Measurements from ENCODE around the gene MAGI2. TPM values are rescaled to one million over a fixed set of nuclear protein-coding genes. Genes with fewer than 3 reads are reported as not detected.

MAGI2 gene
- total RNA-seq, 6 experiments from 2014 or later: 7.1 to 9.8 (median 8.5) TPM

- Mint-ChIP-seq H3K9me3 (no peaks in the 10 kb centered on the region; the same call in 1 of the 2 replicates), H3K36me3 (ENCODE audit: low read depth) (peaks cover 5% of the 10 kb centered on the region; the same call in 1 of the 2 replicates), H3K4me1 (ENCODE audit: low read depth) (peaks cover 58% of the 10 kb centered on the region), H3K27me3 (ENCODE audit: insufficient read depth) (0 out of 2 replicates have a peak, but pooled peaks cover under 1% of the 10 kb centered on the region), H3K4me3 (peak overlapping the region; percentile 60), H3K27ac (peak overlapping the region; percentile 74)
- DNase-seq: peak; percentile 52
- no peak for TF ChIP-seq CTCF (IDR thresholded peaks at IDR 0.05)
Measured at GRCh38 chr7:78379148-78379547, 1074.3 kb downstream of the MAGI2 start.

- DNase-seq: no peak
- 0 out of 2 replicates have a peak, but pooled peaks cover 2% of the 10 kb centered on the region for H3K27me3 Mint-ChIP-seq (ENCODE audit: insufficient read depth)
- TF ChIP-seq CTCF (IDR thresholded peaks at IDR 0.05): peak; percentile 55
- H3K4me3 Mint-ChIP-seq: no peak overlapping the region
- peaks cover 41% of the 10 kb centered on the region for H3K4me1 Mint-ChIP-seq (ENCODE audit: low read depth)
- peaks cover 5% of the 10 kb centered on the region; the same call in 1 of the 2 replicates for H3K36me3 Mint-ChIP-seq (ENCODE audit: low read depth)
- no peaks in the 10 kb centered on the region; the same call in 1 of the 2 replicates for H3K9me3 Mint-ChIP-seq
- H3K27ac Mint-ChIP-seq: no peak overlapping the region
Measured at GRCh38 chr7:78377532-78377931, 1075.9 kb downstream of the MAGI2 start.

GRCh38 chr7:78370936-78371335 is 1082.5 kb downstream of the MAGI2 start:
- Mint-ChIP-seq H3K9me3 (no peaks in the 10 kb centered on the region), H3K36me3 (ENCODE audit: low read depth) (no peaks in the 10 kb centered on the region), H3K27ac (no peak overlapping the region), H3K4me3 (no peak overlapping the region), H3K27me3 (ENCODE audit: insufficient read depth) (0 out of 2 replicates have a peak, but pooled peaks cover 2% of the 10 kb centered on the region), H3K4me1 (ENCODE audit: low read depth) (peaks cover 17% of the 10 kb centered on the region)
- DNase-seq: no peak
- no peak for TF ChIP-seq CTCF (IDR thresholded peaks at IDR 0.05)

- TF ChIP-seq CTCF (IDR thresholded peaks at IDR 0.05): no peak
- H3K27ac Mint-ChIP-seq: no peak overlapping the region
- no peak overlapping the region for H3K4me3 Mint-ChIP-seq
- peak; percentile 4 for DNase-seq
- no peaks in the 10 kb centered on the region for H3K9me3 Mint-ChIP-seq
- H3K36me3 Mint-ChIP-seq (ENCODE audit: low read depth): no peaks in the 10 kb centered on the region
- peaks cover 17% of the 10 kb centered on the region for H3K4me1 Mint-ChIP-seq (ENCODE audit: low read depth)
- peaks cover 2% of the 10 kb centered on the region for H3K27me3 Mint-ChIP-seq (ENCODE audit: insufficient read depth)
Measured at GRCh38 chr7:78368771-78369170, 1084.7 kb downstream of the MAGI2 start.

GRCh38 chr7:78367280-78367773 is 1086.1 kb downstream of the MAGI2 start:
- H3K27me3 Mint-ChIP-seq (ENCODE audit: insufficient read depth): peaks cover 2% of the 10 kb centered on the region
- H3K27ac Mint-ChIP-seq: no peak overlapping the region
- H3K36me3 Mint-ChIP-seq (ENCODE audit: low read depth): no peaks in the 10 kb centered on the region
- no peak for DNase-seq
- no peak for TF ChIP-seq CTCF (IDR thresholded peaks at IDR 0.05)
- no peak overlapping the region for H3K4me3 Mint-ChIP-seq
- no peaks in the 10 kb centered on the region for H3K9me3 Mint-ChIP-seq
- peaks cover 17% of the 10 kb centered on the region for H3K4me1 Mint-ChIP-seq (ENCODE audit: low read depth)

Data from HFFc6 (cell line).